ENCODE data around the gene AOAH. TPM values are rescaled to one million over a fixed set of nuclear protein-coding genes. Genes with fewer than 3 reads are reported as not detected.

The AOAH gene
- total RNA-seq, 1 experiment from 2014 or later: not detected

DNA sequence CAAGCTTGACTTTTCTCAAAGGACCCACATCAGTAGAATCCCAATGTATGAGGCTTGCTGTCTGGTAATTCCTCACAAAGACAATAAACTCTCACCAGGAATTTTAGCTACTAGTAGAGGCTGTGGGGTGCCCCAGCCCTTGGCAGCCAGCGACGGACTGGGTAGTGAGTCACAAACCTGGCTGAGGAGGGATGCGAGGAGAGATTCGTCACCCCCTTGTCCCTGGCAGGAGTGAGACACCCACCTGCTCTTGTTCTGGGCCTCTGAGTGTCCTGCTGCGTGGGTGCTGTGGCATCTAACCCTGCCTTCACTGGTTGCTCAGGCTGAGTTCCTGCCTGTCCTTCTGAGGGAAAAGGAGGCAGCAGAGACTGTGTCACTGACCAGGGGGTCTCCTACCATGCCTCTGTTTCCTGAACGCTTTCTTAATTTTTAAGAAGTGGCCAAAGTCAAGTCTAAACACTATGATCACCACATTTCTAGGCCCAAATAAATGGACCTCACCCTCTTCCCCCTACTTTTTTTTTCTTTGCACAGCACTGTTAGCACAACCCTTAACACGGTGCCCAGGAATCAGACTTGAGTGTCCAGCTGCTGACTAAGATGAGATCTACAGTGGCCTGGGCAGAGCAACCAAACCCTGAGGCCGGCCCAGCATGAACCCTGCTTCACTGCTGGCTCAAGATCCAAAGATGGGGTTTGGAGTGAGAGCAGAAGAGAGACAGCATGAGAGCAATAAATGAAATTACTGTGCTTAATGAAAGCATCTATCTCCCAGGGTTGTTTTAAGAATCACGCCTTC, 188.2 kb downstream of the AOAH start:
- DNase-seq (ENCODE audit: low spot score): no peak
- TF ChIP-seq EZH2 (IDR thresholded peaks at IDR 0.05; ENCODE audit: borderline replicate concordance, low read depth, low read length, poor library complexity, severe bottlenecking): no peak
- TF ChIP-seq, protein P1, sequence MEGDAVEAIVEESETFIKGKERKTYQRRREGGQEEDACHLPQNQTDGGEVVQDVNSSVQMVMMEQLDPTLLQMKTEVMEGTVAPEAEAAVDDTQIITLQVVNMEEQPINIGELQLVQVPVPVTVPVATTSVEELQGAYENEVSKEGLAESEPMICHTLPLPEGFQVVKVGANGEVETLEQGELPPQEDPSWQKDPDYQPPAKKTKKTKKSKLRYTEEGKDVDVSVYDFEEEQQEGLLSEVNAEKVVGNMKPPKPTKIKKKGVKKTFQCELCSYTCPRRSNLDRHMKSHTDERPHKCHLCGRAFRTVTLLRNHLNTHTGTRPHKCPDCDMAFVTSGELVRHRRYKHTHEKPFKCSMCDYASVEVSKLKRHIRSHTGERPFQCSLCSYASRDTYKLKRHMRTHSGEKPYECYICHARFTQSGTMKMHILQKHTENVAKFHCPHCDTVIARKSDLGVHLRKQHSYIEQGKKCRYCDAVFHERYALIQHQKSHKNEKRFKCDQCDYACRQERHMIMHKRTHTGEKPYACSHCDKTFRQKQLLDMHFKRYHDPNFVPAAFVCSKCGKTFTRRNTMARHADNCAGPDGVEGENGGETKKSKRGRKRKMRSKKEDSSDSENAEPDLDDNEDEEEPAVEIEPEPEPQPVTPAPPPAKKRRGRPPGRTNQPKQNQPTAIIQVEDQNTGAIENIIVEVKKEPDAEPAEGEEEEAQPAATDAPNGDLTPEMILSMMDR (conservative IDR thresholded peaks at IDR 0.05; ENCODE audit: low read depth, low read length): no peak
- ChIA-PET POLR2A (ENCODE audit: low non-redundant PET) (no interaction called here), CTCF (no interaction called here)
- no peaks in the 10 kb centered on the region for H3K4me1 ChIP-seq (ENCODE audit: insufficient read depth, low read length, poor library complexity, severe bottlenecking)
- no peak overlapping the region for H3K27ac ChIP-seq (ENCODE audit: low read depth, low read length, poor library complexity, severe bottlenecking)
- H3K27me3 ChIP-seq (replicated peaks; ENCODE audit: insufficient read depth, low read depth, low read length, poor library complexity): no peaks in the 10 kb centered on the region
- no peaks in the 10 kb centered on the region for H3K36me3 ChIP-seq (ENCODE audit: insufficient read depth, low read length, poor library complexity, severe bottlenecking)
- H3K9me3 ChIP-seq (ENCODE audit: low read depth, low read length, poor library complexity, severe bottlenecking): no peaks in the 10 kb centered on the region
- BruUV-seq (replicated peaks): no TSS peak
- intact Hi-C loops (cut with micrococcal nuclease; ENCODE audit: unreplicated experiment): no loop called here
- H3K4me3 ChIP-seq (ENCODE audit: low read depth, low read length, poor library complexity, severe bottlenecking): no peak overlapping the region

DNA sequence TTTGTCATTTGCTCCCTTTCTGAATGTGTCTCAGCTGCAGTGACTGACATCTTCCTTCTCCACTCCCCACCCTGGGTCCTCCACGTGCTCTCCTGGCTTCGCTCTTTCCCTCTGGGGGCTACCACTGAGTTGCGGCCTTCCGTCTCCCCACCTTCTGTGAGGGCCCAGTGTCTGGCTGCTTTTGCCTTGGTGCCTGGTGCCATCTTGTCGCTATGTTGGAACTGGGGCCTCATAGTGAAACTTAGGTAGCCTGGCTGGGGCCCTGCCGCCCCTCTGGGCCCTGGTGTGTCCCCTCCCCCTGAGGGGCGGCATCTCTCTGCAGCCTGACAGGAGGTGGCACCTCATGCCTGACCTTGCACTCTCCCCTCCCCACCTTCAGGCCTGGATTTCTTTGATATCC, 190.6 kb downstream of the AOAH start:
- no peaks in the 10 kb centered on the region for H3K36me3 ChIP-seq (ENCODE audit: insufficient read depth, low read length, poor library complexity, severe bottlenecking)
- no peak overlapping the region for H3K27ac ChIP-seq (ENCODE audit: low read depth, low read length, poor library complexity, severe bottlenecking)
- ChIA-PET CTCF (no interaction called here), POLR2A (ENCODE audit: low non-redundant PET) (no interaction called here)
- H3K4me1 ChIP-seq (ENCODE audit: insufficient read depth, low read length, poor library complexity, severe bottlenecking): no peaks in the 10 kb centered on the region
- no peak for DNase-seq (ENCODE audit: low spot score)
- no TSS peak for BruUV-seq (replicated peaks)
- TF ChIP-seq EZH2 (IDR thresholded peaks at IDR 0.05; ENCODE audit: borderline replicate concordance, low read depth, low read length, poor library complexity, severe bottlenecking): no peak
- H3K4me3 ChIP-seq (ENCODE audit: low read depth, low read length, poor library complexity, severe bottlenecking): no peak overlapping the region
- H3K9me3 ChIP-seq (ENCODE audit: low read depth, low read length, poor library complexity, severe bottlenecking): no peaks in the 10 kb centered on the region
- intact Hi-C loops (cut with micrococcal nuclease; ENCODE audit: unreplicated experiment): no loop called here
- no peaks in the 10 kb centered on the region for H3K27me3 ChIP-seq (replicated peaks; ENCODE audit: insufficient read depth, low read depth, low read length, poor library complexity)

DNA sequence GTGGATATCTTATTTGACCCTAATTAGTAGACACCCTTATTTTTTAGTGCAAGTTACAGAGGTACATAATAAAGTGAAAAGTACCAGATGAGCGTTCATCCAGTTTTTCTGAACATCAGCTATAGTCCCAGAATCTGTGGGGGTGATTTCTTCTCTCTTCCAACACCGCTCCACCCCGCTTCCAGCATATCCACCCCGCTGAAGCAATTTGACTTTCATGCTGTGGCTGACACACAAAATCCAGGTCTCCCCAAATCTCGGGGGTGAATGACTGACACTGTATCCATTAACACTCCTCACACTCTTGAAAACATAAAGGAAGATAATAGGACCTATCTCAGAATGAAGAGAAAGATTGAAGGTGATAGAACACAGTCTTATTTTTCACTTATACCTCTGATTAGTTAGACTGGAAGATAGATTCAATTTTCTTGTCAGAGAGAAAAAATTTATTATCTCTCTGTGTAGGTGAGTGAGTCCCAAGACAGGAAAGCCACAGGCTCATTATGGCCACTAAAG, 191.3 kb downstream of the AOAH start:
- intact Hi-C loops (cut with micrococcal nuclease; ENCODE audit: unreplicated experiment): no loop called here
- no peak for TF ChIP-seq EZH2 (IDR thresholded peaks at IDR 0.05; ENCODE audit: borderline replicate concordance, low read depth, low read length, poor library complexity, severe bottlenecking)
- TF ChIP-seq, protein P1 (conservative IDR thresholded peaks at IDR 0.05; ENCODE audit: low read depth, low read length): no peak
- Histone ChIP-seq H3K27ac (ENCODE audit: low read depth, low read length, poor library complexity, severe bottlenecking) (no peak overlapping the region), H3K4me1 (ENCODE audit: insufficient read depth, low read length, poor library complexity, severe bottlenecking) (no peaks in the 10 kb centered on the region), H3K27me3 (replicated peaks; ENCODE audit: insufficient read depth, low read depth, low read length, poor library complexity) (no peaks in the 10 kb centered on the region), H3K4me3 (ENCODE audit: low read depth, low read length, poor library complexity, severe bottlenecking) (no peak overlapping the region), H3K36me3 (ENCODE audit: insufficient read depth, low read length, poor library complexity, severe bottlenecking) (no peaks in the 10 kb centered on the region), H3K9me3 (ENCODE audit: low read depth, low read length, poor library complexity, severe bottlenecking) (no peaks in the 10 kb centered on the region)
- no TSS peak for BruUV-seq (replicated peaks)
- POLR2A ChIA-PET (ENCODE audit: low non-redundant PET): no interaction called here
- CTCF ChIA-PET: no interaction called here
- DNase-seq (ENCODE audit: low spot score): no peak

DNA sequence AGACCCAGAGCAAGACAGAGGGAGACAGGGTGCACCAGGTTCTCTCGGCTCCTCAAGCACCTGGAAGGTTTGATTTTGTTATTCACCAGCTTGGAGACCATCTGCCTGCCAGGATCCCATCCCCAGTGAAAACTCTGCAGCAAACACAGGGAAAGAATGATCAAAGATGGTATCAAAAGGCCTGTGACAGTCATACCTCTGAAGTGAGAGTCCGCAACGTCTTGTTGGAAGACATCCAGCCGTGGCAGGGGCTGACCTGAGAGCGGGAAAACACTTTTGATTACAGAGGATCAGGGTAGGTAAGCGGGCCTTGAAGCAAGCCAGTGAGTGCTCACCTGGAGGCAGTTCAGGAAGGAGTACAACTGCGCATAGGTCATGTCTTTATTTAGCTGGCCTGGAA, 192.3 kb downstream of the AOAH start:
- H3K4me1 ChIP-seq (ENCODE audit: insufficient read depth, low read length, poor library complexity, severe bottlenecking): peaks cover 6% of the 10 kb centered on the region
- H3K36me3 ChIP-seq (ENCODE audit: insufficient read depth, low read length, poor library complexity, severe bottlenecking): no peaks in the 10 kb centered on the region
- DNase-seq (ENCODE audit: low spot score): no peak
- intact Hi-C loops (cut with micrococcal nuclease; ENCODE audit: unreplicated experiment): no loop called here
- no peaks in the 10 kb centered on the region for H3K27me3 ChIP-seq (replicated peaks; ENCODE audit: insufficient read depth, low read depth, low read length, poor library complexity)
- H3K27ac ChIP-seq (ENCODE audit: low read depth, low read length, poor library complexity, severe bottlenecking): no peak overlapping the region
- BruUV-seq (replicated peaks): no TSS peak
- ChIA-PET POLR2A (ENCODE audit: low non-redundant PET) (no interaction called here), CTCF (no interaction called here)
- H3K9me3 ChIP-seq (ENCODE audit: low read depth, low read length, poor library complexity, severe bottlenecking): no peaks in the 10 kb centered on the region
- no peak overlapping the region for H3K4me3 ChIP-seq (ENCODE audit: low read depth, low read length, poor library complexity, severe bottlenecking)
- TF ChIP-seq, protein P1 (conservative IDR thresholded peaks at IDR 0.05; ENCODE audit: low read depth, low read length): no peak
- TF ChIP-seq EZH2 (IDR thresholded peaks at IDR 0.05; ENCODE audit: borderline replicate concordance, low read depth, low read length, poor library complexity, severe bottlenecking): no peak
